Gastroesophageal sphincter (tissue), 3 donors: ENCODE results near the gene ANO4.

Source experiments
- CTCF ChIP-seq, 4 experiments: fragments of 200-600 bp in 2 of 4; fragments of 450-650 bp in 2 of 4; sonication (generic) in 1 of 4; IDR thresholded peaks; one replicate each; pipeline ENCODE4 v1.5.1; 2017 to 2019; ENCODE audit warnings: antibody characterized with exemption in 4 of 4, mild to moderate bottlenecking in 2 of 4, moderate library complexity in 2 of 4
- EP300 ChIP-seq: sonication (generic); formaldehyde crosslinking; IDR thresholded peaks from one replicate; pipeline ENCODE4 v1.6.1; 2017; ENCODE audit warnings: antibody characterized with exemption, mild to moderate bottlenecking
- POLR2A ChIP-seq, 2 donors: fragments of 450-650 bp; IDR thresholded peaks; one replicate each; pipeline ENCODE4 v1.6.1; 2017; ENCODE audit warnings: antibody characterized with exemption in 2 of 2, mild to moderate bottlenecking in 2 of 2, moderate library complexity in 1 of 2
- POLR2AphosphoS5 ChIP-seq: sonication (generic); formaldehyde crosslinking; IDR thresholded peaks from one replicate; pipeline ENCODE4 v1.6.1; 2017; ENCODE audit warnings: antibody characterized with exemption

- no peak for TF ChIP-seq CTCF (IDR thresholded peaks at IDR 0.05)
- TF ChIP-seq POLR2A (IDR thresholded peaks at IDR 0.05), result no peak
- TF ChIP-seq POLR2AphosphoS5, result no peak
- TF ChIP-seq EP300, result no peak
Observed at GRCh38 chr12:100932571-100932970, 138.0 kb downstream of the ANO4 start.
